GM18499 (cell line): ENCODE measurements around the gene GRIA3.
"Not testable (repeated sequence)": the region's sequence is repeated elsewhere in the genome, so short reads cannot be mapped to it uniquely, and the experiment has no call there.

Source experiments
- ATAC-seq: cut with Tn5 transposase; IDR thresholded peaks from one replicate; pipeline ENCODE4 v1.9.1; 2021; ENCODE audit warnings: moderate number of reproducible peaks; ENCODE audit not compliant: insufficient read depth, unreplicated experiment

Gene GRIA3

GRCh38 chrX:123337886-123338639 lies 154.0 kb downstream of the GRIA3 start:
- no peak for ATAC-seq

GRCh38 chrX:123339221-123339905 lies 155.3 kb downstream of the GRIA3 start:
- no peak for ATAC-seq

DNA sequence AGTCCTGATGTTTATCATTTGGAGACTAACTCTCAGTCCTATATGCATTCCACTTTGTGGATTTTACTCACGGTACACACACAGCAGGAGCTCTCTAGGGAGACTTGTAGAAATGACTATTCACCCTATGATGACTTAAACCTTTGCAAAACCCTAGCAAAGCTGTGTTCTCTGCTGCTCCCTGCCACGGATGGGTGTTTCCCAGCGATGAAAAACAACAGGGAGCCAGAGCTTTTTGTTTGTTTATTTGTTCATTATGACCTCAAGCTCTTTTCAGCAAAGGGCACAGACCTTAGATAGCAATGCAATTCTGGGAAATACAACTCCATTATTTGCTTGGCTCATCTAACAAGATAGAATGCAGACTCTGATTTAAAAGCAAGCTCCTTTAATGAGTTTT lies 156.6 kb downstream of the GRIA3 start:
- ATAC-seq: no peak

- ATAC-seq: no peak
These were observed 164.4 kb downstream of the GRIA3 start for GRCh38 chrX:123348468-123348867.

DNA sequence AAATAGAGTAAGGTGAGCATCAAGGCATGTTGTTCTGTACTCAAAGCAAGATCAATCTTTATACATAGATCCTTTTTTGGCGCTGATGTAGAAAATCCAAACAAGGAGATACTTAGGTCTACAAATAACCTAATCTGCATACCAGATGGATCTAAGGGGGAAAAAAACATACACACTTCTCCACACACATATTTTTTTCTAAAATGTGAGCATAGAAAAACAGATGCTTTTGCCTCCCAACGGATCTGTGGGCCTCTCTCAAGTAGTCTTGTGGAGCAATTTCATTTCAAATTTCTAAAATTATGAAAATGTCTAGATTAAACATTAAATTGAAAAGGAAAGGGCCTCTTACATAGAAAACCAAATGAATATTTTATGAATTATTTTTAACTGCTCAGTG lies 166.1 kb downstream of the GRIA3 start:
- no peak for ATAC-seq

- ATAC-seq: peak; percentile 94
These were observed 173.9 kb downstream of the GRIA3 start for GRCh38 chrX:123357941-123358340.

DNA sequence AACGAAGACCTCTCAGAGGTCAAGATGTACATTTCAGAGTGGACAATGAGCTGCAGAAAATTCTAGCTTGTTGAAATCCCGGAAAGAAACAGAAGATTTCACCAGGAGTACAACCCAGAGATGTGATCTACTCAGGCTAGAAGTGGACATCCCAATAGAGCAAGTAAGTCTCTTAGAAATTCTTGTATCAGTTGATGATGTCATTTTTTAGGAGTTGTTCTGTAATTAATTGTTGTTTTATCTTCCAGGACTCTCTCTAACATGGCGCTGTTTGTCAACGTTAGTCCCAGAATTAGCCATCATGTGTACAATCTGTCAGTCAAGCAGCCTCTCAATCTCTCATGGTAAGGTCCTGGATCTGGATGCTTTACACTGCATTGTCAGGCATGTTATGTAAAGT lies 174.4 kb downstream of the GRIA3 start:
- no peak for ATAC-seq

DNA sequence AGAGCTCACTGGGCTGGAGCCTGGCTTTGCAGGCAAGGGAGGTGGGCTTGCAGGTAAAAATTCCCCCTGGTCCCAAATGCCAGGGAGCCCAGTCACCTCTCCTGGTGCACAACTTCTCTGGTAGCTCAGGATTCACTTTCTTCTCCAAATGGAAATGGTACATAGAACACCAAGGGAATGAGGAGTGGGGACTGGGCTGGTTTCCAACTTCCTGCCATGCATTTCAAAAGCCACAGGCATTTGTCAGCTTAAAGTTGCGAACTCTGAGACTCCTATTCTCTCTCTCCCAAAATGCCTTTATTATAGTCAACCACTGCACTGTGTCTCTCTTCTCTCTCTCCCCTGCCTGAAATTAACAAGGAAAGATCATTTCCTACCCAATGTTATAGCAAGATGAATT lies 177.3 kb downstream of the GRIA3 start:
- ATAC-seq: no peak

DNA sequence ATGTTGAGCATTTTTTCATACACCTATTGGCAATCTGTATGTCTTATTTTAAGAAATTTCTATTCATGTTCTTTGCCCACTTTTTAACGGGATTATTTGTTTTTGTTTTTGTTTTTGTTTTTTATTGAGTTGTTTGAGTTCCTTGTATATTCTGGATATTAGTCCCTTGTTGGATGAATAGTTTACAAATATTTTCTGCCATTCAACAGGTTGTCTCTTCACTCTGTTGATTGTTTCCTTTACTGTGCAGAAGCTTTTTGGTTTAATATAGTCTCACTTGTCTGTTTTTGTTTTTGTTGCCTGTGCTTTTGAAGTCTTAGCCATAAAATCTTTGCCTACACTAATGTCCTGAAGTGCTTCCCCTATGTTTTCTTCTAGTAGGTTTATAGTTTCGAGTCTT lies 202.1 kb downstream of the GRIA3 start:
- ATAC-seq: not testable (repeated sequence)

- ATAC-seq: no peak
These were observed 208.8 kb downstream of the GRIA3 start for GRCh38 chrX:123392921-123393320.

GRCh38 chrX:123399709-123400108 lies 215.6 kb downstream of the GRIA3 start:
- ATAC-seq: no peak

- no peak for ATAC-seq
These were observed 221.2 kb downstream of the GRIA3 start for GRCh38 chrX:123405231-123405630.

DNA sequence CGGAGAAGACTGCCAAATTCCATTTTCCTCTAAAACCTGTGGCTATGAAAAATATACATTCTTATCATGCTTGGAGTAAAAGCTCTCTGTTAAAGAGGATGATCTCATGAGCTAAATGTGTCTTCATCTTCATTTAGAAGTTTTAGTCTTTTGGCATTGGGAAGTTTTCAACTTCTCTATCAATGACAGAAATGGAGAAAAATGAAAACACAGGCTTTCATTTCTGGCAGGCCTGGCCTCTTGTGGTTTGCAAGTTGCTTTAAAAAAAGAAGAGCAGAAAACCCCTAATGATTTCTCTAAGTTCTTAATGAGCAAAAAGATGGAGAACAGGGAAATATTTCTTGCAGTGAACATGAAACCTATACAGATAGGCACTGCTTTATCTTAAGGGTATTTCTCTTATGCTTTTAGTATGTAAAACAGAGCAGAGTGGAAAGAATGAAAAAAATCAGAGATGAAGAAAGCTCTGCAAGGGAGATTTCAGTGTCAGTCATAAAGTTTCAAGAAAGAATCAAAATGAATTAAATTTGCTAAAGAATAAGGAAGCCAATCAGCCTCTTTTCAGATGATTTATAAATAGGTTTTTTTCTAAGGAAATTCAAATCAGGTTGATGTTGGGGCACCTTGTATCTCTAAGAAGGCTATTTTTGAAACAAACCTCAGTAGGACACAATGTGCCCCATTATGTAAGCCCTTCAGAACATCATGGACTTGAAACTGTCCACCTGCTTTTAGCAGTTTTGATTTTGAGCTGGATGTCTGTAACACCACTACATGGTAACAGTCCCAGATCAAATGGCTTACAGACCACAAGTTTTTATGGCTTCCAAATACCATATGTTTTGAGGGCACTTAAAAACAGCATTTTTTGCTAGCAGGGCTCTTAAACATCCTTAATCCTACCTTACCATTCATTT lies 225.0 kb downstream of the GRIA3 start:
- peak; percentile 35 for ATAC-seq

GRCh38 chrX:123422875-123423274 lies 238.8 kb downstream of the GRIA3 start:
- no peak for ATAC-seq

GRCh38 chrX:123424546-123424945 lies 240.5 kb downstream of the GRIA3 start:
- peak; percentile 92 for ATAC-seq

DNA sequence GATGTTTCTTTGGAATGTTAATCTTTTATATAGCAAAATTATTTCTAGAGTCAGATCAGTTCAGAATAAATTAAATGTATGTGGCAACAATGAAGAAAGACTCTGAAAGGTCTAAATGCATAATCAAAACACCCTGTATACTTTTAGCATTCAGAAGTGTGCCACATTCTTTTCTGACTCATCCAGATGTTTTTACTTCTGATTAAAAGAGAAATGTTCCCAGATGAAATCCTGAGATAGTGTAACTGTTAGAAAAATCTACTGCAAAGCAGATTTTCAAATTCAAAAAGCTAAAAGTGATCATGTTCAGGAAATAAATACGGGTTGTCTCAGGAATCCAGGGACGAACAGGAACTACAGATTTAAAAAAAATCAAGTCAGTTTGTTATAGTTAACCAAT lies 241.4 kb downstream of the GRIA3 start:
- ATAC-seq: no peak

DNA sequence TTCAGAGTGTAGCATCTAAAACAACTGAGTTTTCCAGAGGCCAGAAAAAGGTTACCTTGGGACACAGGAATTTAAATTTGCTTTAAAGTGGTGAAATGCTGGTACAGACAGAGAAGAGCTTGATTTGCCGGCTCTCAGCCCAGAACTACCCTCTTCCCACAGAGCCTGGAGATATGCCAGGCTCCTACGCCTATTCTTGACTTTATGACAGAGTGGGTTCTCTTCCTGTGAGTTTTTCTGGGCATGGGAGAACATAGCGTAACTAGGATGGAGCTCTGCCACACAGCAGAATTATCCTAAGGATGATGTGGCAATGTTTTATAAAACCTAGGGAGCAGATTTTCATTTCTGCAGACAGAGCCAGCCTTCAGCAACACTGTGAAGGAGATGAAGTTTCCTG lies 241.8 kb downstream of the GRIA3 start:
- no peak for ATAC-seq

DNA sequence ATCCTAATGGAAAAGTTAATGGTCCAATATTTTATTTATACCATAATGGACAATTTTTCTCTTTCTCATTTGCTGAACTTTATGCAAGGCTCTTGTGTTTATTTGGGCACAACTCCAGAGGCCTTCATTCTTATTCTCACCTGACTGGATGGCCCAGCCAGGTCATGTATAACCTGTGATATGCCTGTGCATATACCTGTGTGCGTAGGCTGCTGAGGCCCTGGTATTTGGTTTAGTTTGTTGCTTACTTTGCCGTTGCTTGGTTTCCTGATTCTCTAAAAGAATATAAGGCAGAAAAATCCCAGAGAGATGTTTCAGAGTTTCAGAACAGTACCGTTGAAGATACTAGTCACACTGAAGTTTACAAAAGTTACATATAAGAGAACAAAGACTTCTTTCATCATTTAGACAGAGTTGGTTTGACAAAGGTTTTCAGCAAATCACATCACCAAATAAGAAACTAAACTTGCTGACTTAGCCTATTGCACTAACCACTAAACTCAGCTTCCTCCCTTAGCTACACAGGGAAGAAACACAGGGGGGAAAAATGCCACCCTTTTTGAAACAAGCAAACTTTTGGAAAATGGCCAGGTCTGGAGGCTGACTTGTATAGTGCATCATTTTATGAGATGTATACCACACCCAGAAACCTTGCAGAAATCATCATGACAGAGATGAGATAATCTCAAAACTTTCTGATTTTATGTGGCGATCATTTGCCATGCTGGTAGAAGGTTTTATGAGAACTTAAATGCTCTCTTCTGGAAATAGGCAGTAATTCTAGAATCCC lies 248.5 kb downstream of the GRIA3 start:
- ATAC-seq: no peak

DNA sequence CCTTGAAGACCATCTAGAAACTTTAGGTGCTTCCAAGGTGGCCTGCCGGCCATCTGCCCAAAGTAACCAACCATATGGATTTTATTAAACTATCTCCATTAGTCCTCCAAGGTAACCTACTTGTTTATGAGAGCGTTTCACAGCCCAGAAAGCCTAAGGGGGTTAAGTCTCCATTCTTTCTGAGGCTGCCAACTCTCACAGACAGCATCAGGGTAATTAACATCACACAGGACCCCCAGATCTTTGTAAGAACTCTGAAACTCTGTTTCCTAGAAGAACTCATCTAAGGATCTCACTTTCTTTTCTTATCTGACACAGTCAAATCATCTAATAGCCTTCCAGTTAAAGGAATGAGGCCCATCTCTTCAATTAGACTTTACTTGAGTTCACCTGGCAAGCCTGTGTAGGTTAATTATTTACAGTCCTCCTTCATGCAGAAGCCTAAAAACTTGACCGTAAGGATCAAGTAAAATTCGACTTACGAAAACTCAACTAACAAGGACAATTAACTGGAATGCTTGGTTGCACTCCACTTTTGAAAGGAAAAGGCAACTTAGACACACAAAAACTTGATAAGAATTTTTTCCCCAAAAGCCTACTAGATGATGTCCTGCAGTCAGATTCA lies 252.5 kb downstream of the GRIA3 start:
- no peak for ATAC-seq

GRCh38 chrX:123439926-123440325 lies 255.8 kb downstream of the GRIA3 start:
- not testable (repeated sequence) for ATAC-seq
